ENCODE data around the gene ALPP.

Gene ALPP

DNA sequence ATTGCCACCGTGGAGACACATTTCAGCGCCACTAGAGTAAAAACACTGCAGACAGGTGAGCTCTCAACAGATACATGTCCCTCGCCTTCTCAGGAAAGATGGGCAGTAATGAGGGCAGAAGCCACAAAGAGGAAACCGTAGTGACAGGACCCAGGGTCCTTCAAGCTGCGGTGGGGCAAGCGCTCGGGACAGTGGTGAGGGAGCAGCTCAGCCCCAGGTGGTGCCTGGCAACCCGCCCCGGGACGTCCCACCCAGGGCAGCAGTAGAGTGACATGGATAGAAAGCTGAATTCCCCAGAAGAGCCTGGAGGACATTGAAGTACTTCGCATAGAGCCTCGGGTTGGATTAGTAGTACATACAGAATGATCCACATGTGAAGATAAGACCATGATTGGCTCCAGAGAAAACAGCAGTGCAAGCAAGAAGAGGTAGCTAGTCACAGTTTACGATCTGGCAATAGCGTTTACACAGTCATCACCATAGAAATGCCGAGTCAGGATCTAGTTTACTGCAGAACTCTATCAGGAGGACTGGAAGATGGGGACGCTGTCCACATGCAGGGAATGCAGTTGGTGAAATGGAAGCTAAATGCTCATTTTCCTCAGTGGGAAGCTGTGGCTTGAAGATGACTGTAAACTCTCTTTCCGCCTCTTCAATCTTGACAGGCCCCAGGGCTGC, 37.4 kb upstream of the ALPP start:
- no peak for TF ChIP-seq CTCF (IDR thresholded peaks at IDR 0.05; ENCODE audit: insufficient read depth, low read length, missing control alignments)
- ChIA-PET CTCF (interaction anchor here (1.0 to 1.8 kb wide), 6 partner anchors 14 to 441 kb away, joined by 3 to 7 read pairs (median 4); no protein-coding TSS in a partner anchor), POLR2A (interaction anchor here (0.6 kb wide), 1 partner anchor 43 kb away, joined by 3 read pairs; no protein-coding TSS in a partner anchor)
- DNase-seq (ENCODE audit: low read depth, low spot score), result no peak
- H3K4me3 ChIP-seq (ENCODE audit: low read depth, low read length), result no peak overlapping the region

DNA sequence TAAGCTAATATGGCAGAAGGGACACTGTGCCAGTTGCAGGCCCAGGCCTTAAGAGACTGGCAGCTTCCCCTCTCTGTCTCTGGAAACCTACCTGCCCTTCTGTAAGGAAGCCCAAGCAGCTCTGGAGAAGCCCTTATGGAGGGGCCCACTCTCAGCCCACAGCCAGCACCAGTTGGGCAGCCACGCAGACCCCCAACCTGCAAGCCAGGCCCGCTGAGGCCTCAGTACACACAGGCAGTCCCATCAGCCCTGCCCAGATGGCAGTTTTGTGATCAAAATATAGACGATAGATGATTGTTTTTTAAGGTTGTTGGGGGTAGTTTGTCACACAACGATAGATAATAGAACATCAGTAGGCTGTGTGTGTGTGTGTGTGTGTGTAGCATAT, 36.8 kb upstream of the ALPP start:
- DNase-seq (ENCODE audit: low read depth, low spot score), result no peak
- TF ChIP-seq CTCF (IDR thresholded peaks at IDR 0.05; ENCODE audit: insufficient read depth, low read length, missing control alignments), result no peak
- H3K4me3 ChIP-seq (ENCODE audit: low read depth, low read length), result no peak overlapping the region
- POLR2A ChIA-PET, result no interaction called here
- CTCF ChIA-PET, result interaction anchor here (1.1 to 1.8 kb wide), 4 partner anchors 15 to 442 kb away, joined by 3 to 5 read pairs (median 4); no protein-coding TSS in a partner anchor

DNA sequence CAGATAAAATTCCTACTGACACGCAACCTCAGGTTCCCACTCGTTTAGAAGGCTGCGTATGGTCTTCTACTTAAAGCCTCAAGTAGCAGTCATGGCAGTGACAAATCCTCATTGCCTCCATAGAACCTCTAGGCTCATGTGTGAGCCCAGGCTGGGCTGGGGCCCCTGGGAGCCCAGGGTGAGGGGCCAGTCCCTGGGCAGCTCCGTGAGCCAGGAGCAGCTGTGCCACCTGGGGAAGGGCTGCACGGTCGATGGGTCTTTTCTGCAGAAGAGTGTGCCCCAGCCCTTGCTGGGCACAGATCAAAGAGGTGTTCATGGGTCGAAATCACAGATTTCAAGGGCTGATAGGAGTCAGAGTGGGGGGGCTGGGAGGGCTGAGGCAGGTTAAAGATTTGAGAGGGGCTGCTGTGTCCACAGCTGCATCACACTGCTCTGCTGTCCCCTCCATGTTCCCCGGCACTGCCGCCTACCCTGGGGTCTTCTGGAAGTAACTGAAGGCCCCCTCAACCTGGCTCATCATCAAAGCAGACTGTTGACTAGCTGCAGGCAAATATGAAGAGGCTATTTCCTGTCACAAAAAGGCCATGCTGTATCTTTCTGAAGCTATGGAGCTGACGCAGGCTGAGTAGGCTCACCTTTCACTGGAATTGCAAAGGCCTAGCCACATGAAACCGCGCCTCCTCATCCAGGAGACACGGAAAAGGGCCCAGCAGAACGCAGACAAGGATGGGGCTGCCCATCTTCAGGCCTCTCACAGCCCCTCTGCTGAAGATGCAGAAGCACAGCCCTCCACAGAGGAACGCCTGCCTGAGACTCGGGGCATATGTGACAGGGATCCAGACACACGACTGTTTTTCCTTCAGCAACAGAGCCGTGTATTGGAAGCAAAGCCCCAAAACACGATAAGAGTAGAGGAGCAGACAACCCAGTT, 35.7 kb upstream of the ALPP start:
- no peak overlapping the region for H3K4me3 ChIP-seq (ENCODE audit: low read depth, low read length)
- DNase-seq (ENCODE audit: low read depth, low spot score), result no peak
- no peak for TF ChIP-seq CTCF (IDR thresholded peaks at IDR 0.05; ENCODE audit: insufficient read depth, low read length, missing control alignments)
- ChIA-PET CTCF (interaction anchor here (0.7 to 1.0 kb wide), 3 partner anchors 24 to 491 kb away, joined by 3 to 4 read pairs (median 3); no protein-coding TSS in a partner anchor), POLR2A (no interaction called here)

DNA sequence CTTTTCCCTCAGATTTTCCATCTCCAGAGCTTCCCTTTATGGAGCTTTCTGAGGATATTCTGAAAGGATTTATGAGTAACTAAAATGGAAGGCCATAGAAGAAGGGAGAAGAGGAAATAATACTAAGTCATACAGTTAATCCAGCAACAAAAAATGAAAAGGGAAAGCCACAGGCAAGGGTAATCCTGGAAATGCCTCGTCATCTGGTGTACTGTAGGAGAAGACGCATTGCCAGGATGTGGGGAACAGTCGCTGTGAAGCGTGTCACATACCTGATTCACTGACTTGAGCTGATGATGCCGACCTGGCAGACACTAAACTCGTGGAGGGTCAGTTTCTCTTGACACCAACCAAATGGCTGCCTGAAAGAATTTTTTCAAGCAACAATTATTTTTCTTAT, 34.7 kb upstream of the ALPP start:
- no peak overlapping the region for H3K4me3 ChIP-seq (ENCODE audit: low read depth, low read length)
- ChIA-PET POLR2A (no interaction called here), CTCF (interaction anchor here (0.7 to 1.8 kb wide), 5 partner anchors 16 to 492 kb away, joined by 3 to 7 read pairs (median 3); no protein-coding TSS in a partner anchor)
- TF ChIP-seq CTCF (IDR thresholded peaks at IDR 0.05; ENCODE audit: insufficient read depth, low read length, missing control alignments), result no peak
- no peak for DNase-seq (ENCODE audit: low read depth, low spot score)

GRCh38 chr2:232345251-232345650, 33.3 kb upstream of the ALPP start:
- CTCF ChIA-PET, result interaction anchor here (0.8 to 1.8 kb wide), 3 partner anchors 11 to 95 kb away, joined by 3 to 7 read pairs (median 7); no protein-coding TSS in a partner anchor
- POLR2A ChIA-PET, result no interaction called here
- TF ChIP-seq CTCF (IDR thresholded peaks at IDR 0.05; ENCODE audit: insufficient read depth, low read length, missing control alignments), result no peak
- H3K4me3 ChIP-seq (ENCODE audit: low read depth, low read length), result no peak overlapping the region
- DNase-seq (ENCODE audit: low read depth, low spot score), result no peak

DNA sequence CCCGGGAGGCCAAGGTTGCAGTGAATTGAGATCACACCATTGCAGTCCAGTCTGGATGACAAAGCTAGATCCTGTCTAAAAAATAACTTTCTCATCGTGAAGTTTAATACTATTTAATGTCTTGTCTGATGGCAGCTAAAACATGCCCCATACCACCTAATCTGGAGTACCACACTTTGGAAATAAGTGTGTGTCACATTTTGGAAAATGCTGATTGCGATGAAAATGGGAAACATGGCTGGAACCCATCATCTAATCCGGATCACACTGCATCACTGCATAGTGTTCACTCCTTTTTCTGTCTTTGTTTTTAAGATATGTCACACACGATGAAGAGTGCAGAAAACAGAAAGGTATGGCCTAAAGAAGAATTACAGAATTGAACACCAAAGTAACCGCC, 31.2 kb upstream of the ALPP start:
- no peak for DNase-seq (ENCODE audit: low read depth, low spot score)
- ChIA-PET CTCF (interaction anchor here (0.6 to 1.0 kb wide), 2 partner anchors 12 to 421 kb away, joined by 3 to 4 read pairs; partner anchors contain the start of gene NPPC), POLR2A (no interaction called here)
- no peak for TF ChIP-seq CTCF (IDR thresholded peaks at IDR 0.05; ENCODE audit: insufficient read depth, low read length, missing control alignments)
- no peak overlapping the region for H3K4me3 ChIP-seq (ENCODE audit: low read depth, low read length)
